ENCODE data around the gene SECTM1. TPM values are rescaled to one million over a fixed set of nuclear protein-coding genes. Genes with fewer than 3 reads are reported as not detected.

SECTM1 gene
- total and polyA plus RNA-seq, 2 experiments from 2014 or later, result 0.21 to 1.3 TPM

DNA sequence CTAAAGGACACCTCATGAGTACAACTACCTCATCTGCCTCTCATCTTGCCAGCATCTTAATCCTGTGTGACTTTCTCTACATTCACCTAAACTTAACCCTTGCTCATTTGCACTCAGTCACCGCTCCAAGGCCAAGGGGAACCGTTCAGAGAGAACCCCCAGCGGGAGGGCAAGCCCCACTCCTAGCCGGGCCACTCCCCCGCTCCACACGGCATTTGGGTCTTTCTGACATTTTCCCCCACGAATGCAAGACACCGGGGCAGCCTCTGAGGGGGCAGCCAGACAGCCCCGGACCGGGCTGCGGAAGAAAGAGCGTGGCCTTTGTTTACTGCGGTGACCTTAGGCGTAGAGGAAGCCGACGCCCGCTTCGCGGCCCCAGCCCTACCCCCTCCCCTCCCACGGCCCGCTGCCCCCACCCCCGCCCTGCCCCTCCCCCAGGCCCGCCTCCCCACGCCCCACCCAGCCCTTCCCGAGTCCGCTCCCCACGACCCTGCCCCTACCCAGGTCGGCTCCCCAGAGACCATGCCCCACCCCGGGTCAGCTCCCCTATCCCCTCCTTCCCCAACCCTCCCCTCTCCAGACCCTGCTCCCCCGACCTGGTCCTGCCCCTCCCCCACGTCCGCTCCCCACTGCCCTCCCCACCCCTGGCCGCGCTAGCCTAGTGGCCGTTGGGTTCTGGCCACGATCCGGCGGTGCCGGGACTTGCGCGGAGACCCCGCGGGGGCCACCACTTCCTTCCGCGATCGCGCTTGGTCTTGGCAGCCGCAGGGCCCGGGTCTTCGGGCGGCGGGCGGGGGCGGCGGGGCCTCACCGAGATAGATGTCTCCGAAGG is 60.9 kb downstream of the SECTM1 start:
- DNase-seq (ENCODE audit: low spot score) (peak; percentile 48), ATAC-seq (peak; percentile 52)
- peak overlapping the region; percentile 95 for H3K4me3 Mint-ChIP-seq
- H3K36me3 Mint-ChIP-seq (ENCODE audit: low read depth), result peaks cover 42% of the 10 kb centered on the region
- Histone ChIP-seq H2AFZ (no peak overlapping the region), H3K9me2 (ENCODE audit: insufficient read depth) (no peaks in the 10 kb centered on the region), H3K4me3 (peak overlapping the region; percentile 96), H3K36me3 (ENCODE audit: insufficient read depth) (no peaks in the 10 kb centered on the region), H3K79me2 (replicated peaks; ENCODE audit: insufficient read depth) (peaks cover 49% of the 10 kb centered on the region), H3K27ac (ENCODE audit: low read depth) (peak overlapping the region; percentile 95), H4K20me1 (replicated peaks; ENCODE audit: insufficient read depth) (peaks cover 47% of the 10 kb centered on the region), H3K27me3 (ENCODE audit: insufficient read depth) (no peaks in the 10 kb centered on the region), H3K4me2 (peak overlapping the region; percentile 97), H3F3A (replicated peaks; ENCODE audit: low read depth) (0 out of 2 replicates have a peak, but pooled peaks cover 6% of the 10 kb centered on the region), H3K4me1 (ENCODE audit: insufficient read depth) (peaks cover 9% of the 10 kb centered on the region)
- H3K4me1 Mint-ChIP-seq, result peaks cover 46% of the 10 kb centered on the region
- H3K27me3 Mint-ChIP-seq (ENCODE audit: insufficient read depth, low read depth, poor library complexity), result peaks cover 14% of the 10 kb centered on the region
- no peak for TF ChIP-seq CREB1 (CRISPR knock-in tag; IDR thresholded peaks at IDR 0.05; ENCODE audit: low read depth)
- no peak for TF ChIP-seq EZH2phosphoT487 (IDR thresholded peaks at IDR 0.05; ENCODE audit: unreplicated experiment)
- no peak for TF ChIP-seq ZNF114 (CRISPR knock-in tag; IDR thresholded peaks at IDR 0.05)
- TF ChIP-seq, protein P1, sequence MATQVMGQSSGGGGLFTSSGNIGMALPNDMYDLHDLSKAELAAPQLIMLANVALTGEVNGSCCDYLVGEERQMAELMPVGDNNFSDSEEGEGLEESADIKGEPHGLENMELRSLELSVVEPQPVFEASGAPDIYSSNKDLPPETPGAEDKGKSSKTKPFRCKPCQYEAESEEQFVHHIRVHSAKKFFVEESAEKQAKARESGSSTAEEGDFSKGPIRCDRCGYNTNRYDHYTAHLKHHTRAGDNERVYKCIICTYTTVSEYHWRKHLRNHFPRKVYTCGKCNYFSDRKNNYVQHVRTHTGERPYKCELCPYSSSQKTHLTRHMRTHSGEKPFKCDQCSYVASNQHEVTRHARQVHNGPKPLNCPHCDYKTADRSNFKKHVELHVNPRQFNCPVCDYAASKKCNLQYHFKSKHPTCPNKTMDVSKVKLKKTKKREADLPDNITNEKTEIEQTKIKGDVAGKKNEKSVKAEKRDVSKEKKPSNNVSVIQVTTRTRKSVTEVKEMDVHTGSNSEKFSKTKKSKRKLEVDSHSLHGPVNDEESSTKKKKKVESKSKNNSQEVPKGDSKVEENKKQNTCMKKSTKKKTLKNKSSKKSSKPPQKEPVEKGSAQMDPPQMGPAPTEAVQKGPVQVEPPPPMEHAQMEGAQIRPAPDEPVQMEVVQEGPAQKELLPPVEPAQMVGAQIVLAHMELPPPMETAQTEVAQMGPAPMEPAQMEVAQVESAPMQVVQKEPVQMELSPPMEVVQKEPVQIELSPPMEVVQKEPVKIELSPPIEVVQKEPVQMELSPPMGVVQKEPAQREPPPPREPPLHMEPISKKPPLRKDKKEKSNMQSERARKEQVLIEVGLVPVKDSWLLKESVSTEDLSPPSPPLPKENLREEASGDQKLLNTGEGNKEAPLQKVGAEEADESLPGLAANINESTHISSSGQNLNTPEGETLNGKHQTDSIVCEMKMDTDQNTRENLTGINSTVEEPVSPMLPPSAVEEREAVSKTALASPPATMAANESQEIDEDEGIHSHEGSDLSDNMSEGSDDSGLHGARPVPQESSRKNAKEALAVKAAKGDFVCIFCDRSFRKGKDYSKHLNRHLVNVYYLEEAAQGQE (IDR thresholded peaks at IDR 0.05; ENCODE audit: unreplicated experiment), result no peak
- TF ChIP-seq ZNF462 (CRISPR knock-in tag; IDR thresholded peaks at IDR 0.05), result no peak
- no peak for TF ChIP-seq STAT1 (IDR thresholded peaks at IDR 0.05; ENCODE audit: unreplicated experiment)
- no peak for TF ChIP-seq CTCF (conservative IDR thresholded peaks at IDR 0.05; ENCODE audit: low read depth in 2 of 2)
- TF ChIP-seq EZH2 (IDR thresholded peaks at IDR 0.05; ENCODE audit: low read depth, unreplicated experiment), result no peak
- TF ChIP-seq NANOG (IDR thresholded peaks at IDR 0.05; ENCODE audit: borderline replicate concordance), result no peak
- no peak for TF ChIP-seq ETS1 (IDR thresholded peaks at IDR 0.05)
- peak overlapping the region; percentile 91 for H3K27ac Mint-ChIP-seq
- no peaks in the 10 kb centered on the region; the same call in 2 of the 3 replicates for H3K9me3 Mint-ChIP-seq
